Fibroblast of peridontal ligament (primary cell): ENCODE results near the gene GNPTG.

ENCODE experiments used
- DNase-seq: peaks from one replicate; pipeline ENCODE4 v3.0.0-alpha.2; 2010; ENCODE audit errors: extremely low read depth

Gene GNPTG

GRCh38 chr16:1333854-1334700 is 17.7 kb upstream of the GNPTG start:
- DNase-seq, result no peak

- DNase-seq, result no peak
Measured at GRCh38 chr16:1334739-1335138, 17.0 kb upstream of the GNPTG start.

- no peak for DNase-seq
Measured at GRCh38 chr16:1335211-1335971, 16.3 kb upstream of the GNPTG start.

DNA sequence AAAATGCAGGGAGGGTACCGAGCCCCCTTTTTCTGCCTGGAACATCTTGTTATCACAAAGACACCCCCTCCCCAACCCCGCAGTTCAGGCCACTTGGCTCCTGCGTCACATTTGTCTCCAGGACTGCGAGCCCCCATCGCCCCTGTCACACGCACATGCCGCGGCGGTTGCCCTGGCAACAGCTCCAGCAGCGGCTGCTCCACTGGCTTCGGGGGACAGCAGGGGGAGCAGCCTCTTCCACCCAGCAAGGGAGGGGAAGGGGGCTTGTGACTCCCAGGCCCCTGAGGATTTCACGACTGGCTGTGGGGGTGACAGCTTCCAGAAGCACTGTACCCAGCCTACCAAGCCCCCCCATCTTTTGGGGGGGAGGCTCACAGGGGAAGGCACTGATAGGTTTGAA is 15.7 kb upstream of the GNPTG start:
- DNase-seq, result no peak

GRCh38 chr16:1336619-1337018 is 15.1 kb upstream of the GNPTG start:
- no peak for DNase-seq

- DNase-seq, result no peak
Measured at GRCh38 chr16:1337486-1337885, 14.2 kb upstream of the GNPTG start.

GRCh38 chr16:1338119-1338730 is 13.5 kb upstream of the GNPTG start:
- DNase-seq, result no peak

GRCh38 chr16:1338855-1339675 is 12.7 kb upstream of the GNPTG start:
- DNase-seq, result no peak

- DNase-seq, result no peak
Measured at GRCh38 chr16:1340730-1341494, 10.8 kb upstream of the GNPTG start.

- no peak for DNase-seq
Measured at GRCh38 chr16:1341495-1342420, 10.0 kb upstream of the GNPTG start.

DNA sequence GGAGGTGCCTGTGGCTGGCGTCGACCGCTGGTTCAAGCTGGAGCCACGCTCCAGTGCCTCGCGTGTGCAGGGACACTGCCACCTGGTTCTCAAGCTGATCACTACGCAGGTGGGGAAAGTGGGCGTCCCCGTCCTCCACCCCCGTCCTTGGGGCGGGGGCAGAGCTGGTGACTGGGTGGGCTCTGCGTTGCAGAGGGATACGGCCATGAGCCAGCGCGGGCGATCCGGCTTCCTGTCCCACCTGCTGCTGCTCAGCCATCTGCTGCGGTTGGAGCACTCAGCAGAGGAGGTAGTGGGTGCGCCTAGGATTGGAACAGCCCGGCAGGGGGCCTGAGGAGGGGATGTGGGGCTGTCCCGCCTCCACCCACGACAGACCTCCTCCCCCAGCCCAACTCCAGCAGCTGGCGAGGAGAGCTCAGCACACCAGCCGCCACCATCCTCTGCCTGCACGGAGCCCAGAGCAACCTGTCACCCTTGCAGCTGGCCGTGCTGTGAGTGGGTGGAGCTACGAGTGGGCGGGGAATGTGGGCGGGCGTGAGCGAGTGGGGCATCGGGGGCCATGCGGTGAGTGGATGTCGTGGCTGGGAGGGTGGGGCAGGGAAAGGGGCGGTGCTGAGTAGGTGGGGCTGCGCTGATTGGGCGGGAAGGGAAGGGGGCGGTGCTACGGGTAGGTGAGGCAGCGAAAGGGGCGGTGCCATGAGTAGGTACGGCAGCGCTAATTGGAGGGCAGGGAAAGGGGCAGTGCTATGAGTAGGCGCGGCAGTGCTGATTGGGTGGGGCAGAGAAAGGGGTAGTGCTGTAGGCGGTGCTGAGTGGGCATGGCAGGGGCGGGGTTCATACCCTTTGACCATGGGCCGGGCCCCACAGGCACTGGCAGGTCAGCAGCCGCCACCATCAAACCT is 9.0 kb upstream of the GNPTG start:
- DNase-seq, result peak; percentile 35

GRCh38 chr16:1343428-1344242 is 8.1 kb upstream of the GNPTG start:
- no peak for DNase-seq

GRCh38 chr16:1344499-1344898 is 7.2 kb upstream of the GNPTG start:
- DNase-seq, result no peak

DNA sequence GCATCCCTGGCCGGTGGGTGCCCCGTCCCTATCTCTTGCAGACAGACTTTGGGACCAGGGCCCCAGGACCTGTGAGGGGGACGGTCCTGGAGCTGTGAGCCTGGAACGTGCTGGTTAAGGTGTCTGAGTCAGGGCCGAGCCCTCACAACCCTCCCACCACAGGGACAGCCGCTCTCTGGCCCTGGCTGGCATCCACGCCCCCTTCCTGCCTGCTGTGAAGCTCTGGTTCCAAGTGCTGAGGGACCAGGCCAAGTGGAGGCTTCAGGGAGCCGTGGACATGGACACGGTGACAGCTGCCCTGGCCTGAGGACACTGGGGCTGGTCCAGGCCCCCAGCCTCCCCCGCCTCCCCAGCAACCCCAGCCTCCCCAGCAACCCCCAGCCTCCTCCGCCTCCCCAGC is 6.6 kb upstream of the GNPTG start:
- DNase-seq, result no peak

DNA sequence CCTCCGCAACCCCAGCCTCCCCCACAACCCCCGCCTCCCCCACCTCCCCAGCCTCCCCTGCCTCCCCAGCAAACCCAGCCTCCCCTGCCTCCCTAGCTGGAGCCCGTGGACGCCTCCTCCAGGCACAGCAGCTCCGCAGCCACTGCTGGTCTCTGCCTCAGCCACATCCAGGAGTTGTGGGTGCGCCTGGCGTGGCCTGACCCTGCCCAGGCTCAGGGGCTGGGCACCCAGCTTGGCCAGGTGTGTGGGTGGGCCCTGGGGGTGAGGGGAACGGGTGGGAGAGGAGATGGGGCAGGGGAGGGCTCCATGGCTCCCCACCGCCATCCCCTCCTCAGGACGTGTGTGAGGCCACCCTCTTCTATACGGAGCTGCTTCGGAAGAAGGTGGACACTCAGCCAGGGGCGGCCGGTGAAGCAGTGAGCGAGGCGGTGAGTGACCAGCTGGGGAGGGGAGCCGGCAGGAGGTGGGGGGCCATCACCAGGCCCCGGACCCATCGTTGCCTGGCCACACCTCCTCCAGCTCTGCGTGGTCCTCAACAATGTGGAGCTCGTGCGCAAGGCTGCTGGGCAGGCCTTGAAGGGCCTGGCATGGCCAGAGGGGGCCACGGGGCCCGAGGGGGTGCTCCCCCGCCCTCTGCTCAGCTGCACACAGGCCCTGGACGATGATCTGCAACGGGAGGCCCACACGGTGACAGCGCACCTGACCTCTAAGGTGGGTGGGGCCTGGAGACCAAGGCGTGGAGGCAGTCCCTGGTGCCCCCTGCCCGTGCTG is 5.9 kb upstream of the GNPTG start:
- DNase-seq, result no peak

- DNase-seq, result no peak
Measured at GRCh38 chr16:1346422-1347285, 5.1 kb upstream of the GNPTG start.
